Muscle layer of colon (tissue), 2 donors: Measurements from ENCODE around the gene KCNH8.
"Not testable (repeated sequence)": the region's sequence is repeated elsewhere in the genome, so short reads cannot be mapped to it uniquely, and the experiment has no call there.

Source experiments
- H3K27ac ChIP-seq: one replicate; pipeline ENCODE4 v1.7.0; 2013; ENCODE audit warnings: low read depth, mild to moderate bottlenecking, low read length, moderate library complexity
- H3K27me3 ChIP-seq, 2 donors: one replicate each; pipeline ENCODE4 v1.7.0; 2013; ENCODE audit warnings: low read length in 2 of 2, mild to moderate bottlenecking in 2 of 2; ENCODE audit not compliant: insufficient read depth in 2 of 2, control insufficient read depth in 1 of 2
- H3K36me3 ChIP-seq: one replicate; pipeline ENCODE4 v1.7.0; 2013; ENCODE audit warnings: mild to moderate bottlenecking, low read length; ENCODE audit not compliant: insufficient read depth
- H3K4me1 ChIP-seq: one replicate; pipeline ENCODE4 v1.7.0; 2013; ENCODE audit warnings: mild to moderate bottlenecking, low read length; ENCODE audit not compliant: insufficient read depth
- H3K4me3 ChIP-seq, 2 donors: one replicate each; pipeline ENCODE4 v1.7.0; 2013; ENCODE audit warnings: low read length in 2 of 2, low read depth in 1 of 2, mild to moderate bottlenecking in 1 of 2, moderate library complexity in 1 of 2
- H3K9ac ChIP-seq: one replicate; pipeline ENCODE4 v1.7.0; 2013; ENCODE audit warnings: low read length
- H3K9me3 ChIP-seq: one replicate; pipeline ENCODE4 v1.7.0; 2013; ENCODE audit warnings: mild to moderate bottlenecking, low read length
- donor health status: abdominal sarcoma.
- donor health status: Adenocarcinoma of cecum.

KCNH8 gene

GRCh38 chr3:19226479-19226878, 78.2 kb downstream of the KCNH8 start:
- Histone ChIP-seq H3K27me3 (no peaks in the 10 kb centered on the region), H3K9me3 (no peaks in the 10 kb centered on the region), H3K36me3 (no peaks in the 10 kb centered on the region), H3K4me3 (no peak overlapping the region), H3K27ac (no peak overlapping the region), H3K4me1 (no peaks in the 10 kb centered on the region), H3K9ac (no peak overlapping the region)

DNA sequence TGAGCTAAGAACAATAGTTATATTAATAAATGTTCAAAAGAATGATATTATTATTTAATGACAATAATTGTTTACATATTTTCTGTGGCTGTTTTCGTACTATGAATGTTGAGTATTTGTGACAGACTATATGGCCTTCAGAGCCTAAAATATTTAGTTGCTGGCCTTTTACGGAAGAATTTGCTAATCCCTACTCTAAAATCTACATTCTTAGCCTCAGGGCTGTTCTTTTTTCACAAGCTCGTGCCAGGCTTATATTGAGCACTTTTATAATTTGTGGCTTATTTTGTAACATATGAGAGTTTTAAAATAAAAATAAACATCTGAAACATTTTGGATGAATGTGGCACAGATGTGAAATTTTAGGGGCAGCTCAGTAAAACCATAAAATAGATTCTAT, 79.9 kb downstream of the KCNH8 start:
- no peaks in the 10 kb centered on the region for H3K9me3 ChIP-seq
- no peaks in the 10 kb centered on the region for H3K4me1 ChIP-seq

DNA sequence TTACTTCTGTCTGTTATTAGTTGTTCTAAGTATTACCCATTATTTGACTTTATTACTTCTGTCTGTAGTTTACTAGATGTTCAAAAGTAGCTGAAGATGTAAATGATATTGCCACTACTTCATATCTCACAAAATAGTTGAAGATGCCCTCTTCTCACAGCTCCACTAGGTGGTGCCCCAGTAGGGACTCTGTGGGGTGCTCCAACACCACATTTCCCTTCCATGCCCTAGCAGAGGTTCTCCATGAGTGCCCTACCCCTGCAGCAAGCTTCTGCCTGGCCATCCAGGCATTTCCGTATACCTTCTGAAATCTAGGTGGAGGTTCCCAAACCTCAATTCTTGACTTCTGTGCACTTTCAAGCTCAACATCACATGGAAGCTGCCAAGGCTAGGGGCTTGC, 80.8 kb downstream of the KCNH8 start:
- Histone ChIP-seq H3K36me3 (no peaks in the 10 kb centered on the region), H3K9ac (no peak overlapping the region)

More for the DNA sequence above, 79.9 kb downstream of the KCNH8 start:
- no peak overlapping the region for H3K27ac ChIP-seq
- H3K9ac ChIP-seq = no peak overlapping the region
- H3K4me3 ChIP-seq = no peak overlapping the region
- no peaks in the 10 kb centered on the region for H3K36me3 ChIP-seq
- no peaks in the 10 kb centered on the region for H3K27me3 ChIP-seq

GRCh38 chr3:19229881-19230280, 81.6 kb downstream of the KCNH8 start:
- H3K9ac ChIP-seq, H3K27me3 ChIP-seq, H3K27ac ChIP-seq, H3K4me3 ChIP-seq, H3K4me1 ChIP-seq, H3K9me3 ChIP-seq, H3K36me3 ChIP-seq: not testable (repeated sequence)

More for the DNA sequence above, 80.8 kb downstream of the KCNH8 start:
- Histone ChIP-seq H3K27ac (no peak overlapping the region), H3K27me3 (no peaks in the 10 kb centered on the region), H3K4me1 (no peaks in the 10 kb centered on the region), H3K9me3 (no peaks in the 10 kb centered on the region), H3K4me3 (no peak overlapping the region)

DNA sequence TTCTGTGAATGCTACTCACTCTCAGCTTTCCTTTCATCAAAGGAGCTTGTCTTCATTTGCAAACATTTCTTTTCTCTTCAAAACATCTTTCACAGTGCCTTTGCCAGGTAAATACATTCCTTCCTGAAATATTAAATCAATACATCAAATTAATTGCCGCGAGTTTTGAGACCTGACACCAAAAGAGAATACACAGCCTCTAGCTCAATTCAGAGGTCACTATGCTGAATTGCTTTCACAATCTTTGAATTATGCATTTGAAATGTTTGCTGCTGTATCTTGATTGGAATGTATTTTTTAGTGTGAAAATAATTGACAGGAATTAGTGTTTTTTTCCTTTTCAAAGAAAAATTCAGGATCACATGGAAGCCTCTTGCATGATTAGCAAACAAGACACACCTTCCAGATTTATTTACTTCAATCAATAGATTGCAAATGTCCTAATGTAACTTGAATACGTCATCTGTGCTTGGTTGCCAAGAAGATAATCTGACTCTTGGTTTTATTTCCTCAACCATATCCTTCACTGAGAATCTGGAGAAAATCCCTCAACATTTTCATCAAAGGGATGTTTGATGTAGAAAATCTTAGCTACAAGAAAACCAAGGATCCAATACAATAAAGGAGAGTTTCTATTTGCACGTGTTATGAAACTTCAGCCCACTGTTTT, 83.6 kb downstream of the KCNH8 start:
- H3K27me3 ChIP-seq = no peaks in the 10 kb centered on the region
- H3K27ac ChIP-seq = no peak overlapping the region
- no peaks in the 10 kb centered on the region for H3K36me3 ChIP-seq
- no peak overlapping the region for H3K9ac ChIP-seq
- no peaks in the 10 kb centered on the region for H3K4me1 ChIP-seq
- no peaks in the 10 kb centered on the region for H3K9me3 ChIP-seq
- H3K4me3 ChIP-seq = no peak overlapping the region

DNA sequence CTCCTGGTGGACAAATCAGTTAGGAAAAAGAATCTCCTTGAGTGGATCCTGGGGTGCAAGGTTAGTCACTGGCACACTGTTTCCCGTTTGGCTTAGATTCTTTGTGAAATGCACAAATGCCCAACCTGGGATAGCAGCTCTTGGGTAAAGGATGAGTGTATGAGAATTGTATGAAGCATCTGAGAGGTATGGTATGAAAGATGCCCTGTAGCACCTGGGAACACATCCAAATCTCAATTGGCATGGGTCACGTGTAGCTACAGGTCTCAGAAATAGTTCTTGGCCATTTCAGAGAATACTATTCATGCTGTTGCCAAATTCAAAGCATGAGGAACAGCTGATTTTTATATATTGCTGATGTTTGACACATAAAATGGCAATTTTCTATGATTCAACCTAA, 84.3 kb downstream of the KCNH8 start:
- no peak overlapping the region for H3K9ac ChIP-seq
- H3K4me3 ChIP-seq = no peak overlapping the region
- H3K9me3 ChIP-seq = no peaks in the 10 kb centered on the region
- H3K27me3 ChIP-seq = no peaks in the 10 kb centered on the region
- no peak overlapping the region for H3K27ac ChIP-seq
- H3K36me3 ChIP-seq = no peaks in the 10 kb centered on the region
- no peaks in the 10 kb centered on the region for H3K4me1 ChIP-seq

- not testable (repeated sequence) for H3K27me3 ChIP-seq, H3K4me3 ChIP-seq, H3K27ac ChIP-seq, H3K9me3 ChIP-seq, H3K36me3 ChIP-seq, H3K9ac ChIP-seq, H3K4me1 ChIP-seq
These were observed 85.8 kb downstream of the KCNH8 start for GRCh38 chr3:19233882-19234784.

GRCh38 chr3:19248143-19248542, 99.8 kb downstream of the KCNH8 start:
- no peaks in the 10 kb centered on the region for H3K4me1 ChIP-seq
- no peak overlapping the region for H3K27ac ChIP-seq
- no peak overlapping the region for H3K9ac ChIP-seq
- no peaks in the 10 kb centered on the region for H3K36me3 ChIP-seq
- no peaks in the 10 kb centered on the region for H3K27me3 ChIP-seq
- H3K4me3 ChIP-seq = no peak overlapping the region
- no peaks in the 10 kb centered on the region for H3K9me3 ChIP-seq

DNA sequence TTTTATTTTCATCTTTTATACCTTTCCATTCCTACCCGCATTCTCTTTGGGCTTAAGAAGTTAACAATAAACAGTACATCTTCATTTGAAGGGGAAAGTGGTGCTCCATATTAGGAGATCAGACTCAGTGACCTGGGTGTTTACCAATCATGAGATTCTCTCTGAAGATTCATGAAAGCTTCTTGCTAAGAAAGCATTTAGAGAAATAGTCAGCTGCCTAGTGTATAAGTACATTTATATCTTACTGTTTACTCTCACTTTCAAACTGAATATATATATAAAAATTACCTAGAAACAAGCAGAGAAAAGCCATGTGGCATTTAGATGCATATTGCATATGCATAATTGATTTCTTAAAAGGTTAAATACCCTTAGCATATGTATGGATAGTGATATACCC, 100.5 kb downstream of the KCNH8 start:
- no peaks in the 10 kb centered on the region for H3K36me3 ChIP-seq
- H3K4me1 ChIP-seq = no peaks in the 10 kb centered on the region
- H3K27me3 ChIP-seq = no peaks in the 10 kb centered on the region
- no peak overlapping the region for H3K9ac ChIP-seq
- no peak overlapping the region for H3K4me3 ChIP-seq
- no peaks in the 10 kb centered on the region for H3K9me3 ChIP-seq
- H3K27ac ChIP-seq = no peak overlapping the region

DNA sequence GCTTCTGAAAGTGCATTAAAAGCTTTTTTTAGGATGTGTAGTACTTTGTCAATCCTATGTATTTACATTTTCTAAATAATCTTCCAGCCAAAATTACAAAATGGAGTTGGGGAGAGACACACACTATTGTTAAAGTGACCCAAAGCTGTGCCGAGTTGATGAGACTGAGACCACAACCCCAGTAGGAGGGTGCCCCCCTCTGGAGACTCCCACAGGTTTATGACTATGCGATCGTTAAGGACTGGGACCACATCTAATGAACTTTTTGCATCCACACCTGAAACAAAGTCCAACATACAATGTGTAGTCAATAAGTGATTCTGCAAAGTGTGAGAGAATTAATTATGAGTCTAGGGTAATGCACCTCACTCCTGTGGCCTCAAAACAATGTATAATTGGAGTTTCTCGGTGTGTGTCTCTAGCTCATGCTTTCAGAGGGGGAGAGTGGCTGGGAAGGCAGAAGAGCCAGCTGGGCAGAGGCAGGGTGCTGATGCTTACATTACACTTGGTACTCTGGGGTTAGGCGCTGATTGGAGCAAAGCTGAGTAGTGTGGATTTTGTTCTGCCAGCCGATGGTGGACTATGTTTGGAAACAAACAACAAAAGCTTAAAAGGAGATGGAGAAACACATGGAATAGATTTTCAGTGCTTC, 102.8 kb downstream of the KCNH8 start:
- no peaks in the 10 kb centered on the region for H3K4me1 ChIP-seq
- H3K27ac ChIP-seq = no peak overlapping the region
- H3K36me3 ChIP-seq = no peaks in the 10 kb centered on the region
- H3K27me3 ChIP-seq = no peaks in the 10 kb centered on the region
- H3K9me3 ChIP-seq = no peaks in the 10 kb centered on the region
- H3K9ac ChIP-seq = no peak overlapping the region
- no peak overlapping the region for H3K4me3 ChIP-seq

DNA sequence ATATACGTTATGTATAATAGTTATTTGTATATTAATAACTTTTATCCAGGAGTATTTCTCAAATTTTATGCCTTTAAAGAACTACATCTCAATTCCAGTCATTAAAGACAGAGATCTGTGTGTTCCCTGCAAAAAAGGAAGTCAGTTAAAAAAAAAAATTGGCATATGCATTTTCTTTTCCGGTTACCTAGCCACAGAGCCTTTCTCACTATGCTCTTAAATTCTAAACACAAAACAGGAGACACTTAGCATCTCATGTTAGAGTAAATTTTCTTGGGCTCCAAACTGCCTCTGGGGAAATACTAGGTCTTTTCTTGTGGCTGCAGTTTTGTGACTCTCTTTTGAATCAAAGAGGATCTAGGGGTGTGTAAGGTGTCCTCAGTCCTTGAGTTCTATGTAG, 105.9 kb downstream of the KCNH8 start:
- H3K9ac ChIP-seq = no peak overlapping the region
- H3K9me3 ChIP-seq = no peaks in the 10 kb centered on the region
- H3K27me3 ChIP-seq = no peaks in the 10 kb centered on the region
- H3K4me1 ChIP-seq = no peaks in the 10 kb centered on the region
- no peak overlapping the region for H3K27ac ChIP-seq
- H3K4me3 ChIP-seq = no peak overlapping the region
- no peaks in the 10 kb centered on the region for H3K36me3 ChIP-seq
